Epidermal melanocyte (primary cell): ENCODE measurements around the gene MYO6.
"Not testable (repeated sequence)": the region's sequence is repeated elsewhere in the genome, so short reads cannot be mapped to it uniquely, and the experiment has no call there.

ENCODE experiments used
- DNase-seq: peaks from one replicate; pipeline ENCODE4 v3.0.0; 2011; ENCODE audit warnings: low spot score; ENCODE audit not compliant: insufficient read length

Gene MYO6

GRCh38 chr6:75884822-75885221, 135.8 kb downstream of the MYO6 start:
- no peak for DNase-seq

GRCh38 chr6:75892384-75892783, 143.3 kb downstream of the MYO6 start:
- DNase-seq = no peak

GRCh38 chr6:75893058-75893775, 144.2 kb downstream of the MYO6 start:
- peak; percentile 24 for DNase-seq

GRCh38 chr6:75893776-75894152, 144.7 kb downstream of the MYO6 start:
- DNase-seq = no peak

- DNase-seq = no peak
Measured at GRCh38 chr6:75896526-75896925, 147.5 kb downstream of the MYO6 start.

GRCh38 chr6:75900216-75900615, 151.2 kb downstream of the MYO6 start:
- DNase-seq = not testable (repeated sequence)

GRCh38 chr6:75905129-75905528, 156.1 kb downstream of the MYO6 start:
- not testable (repeated sequence) for DNase-seq

GRCh38 chr6:75906871-75907270, 157.8 kb downstream of the MYO6 start:
- DNase-seq = no peak

GRCh38 chr6:75907444-75907843, 158.4 kb downstream of the MYO6 start:
- no peak for DNase-seq

GRCh38 chr6:75913040-75913439, 164.0 kb downstream of the MYO6 start:
- no peak for DNase-seq

GRCh38 chr6:75922226-75922625, 173.2 kb downstream of the MYO6 start:
- no peak for DNase-seq

- DNase-seq = no peak
Measured at GRCh38 chr6:75926293-75927168, 177.5 kb downstream of the MYO6 start.

- no peak for DNase-seq
Measured at GRCh38 chr6:75931011-75931680, 182.1 kb downstream of the MYO6 start.

GRCh38 chr6:75932067-75932466, 183.0 kb downstream of the MYO6 start:
- no peak for DNase-seq

- no peak for DNase-seq
Measured at GRCh38 chr6:75933387-75933975, 184.4 kb downstream of the MYO6 start.

- DNase-seq = peak; percentile 59
Measured at GRCh38 chr6:75934643-75935472, 185.8 kb downstream of the MYO6 start.

GRCh38 chr6:75935473-75935793, 186.4 kb downstream of the MYO6 start:
- DNase-seq = no peak

- DNase-seq = no peak
Measured at GRCh38 chr6:75936682-75937081, 187.6 kb downstream of the MYO6 start.

- DNase-seq = no peak
Measured at GRCh38 chr6:75937846-75938245, 188.8 kb downstream of the MYO6 start.

- no peak for DNase-seq
Measured at GRCh38 chr6:75940564-75940963, 191.5 kb downstream of the MYO6 start.

- DNase-seq = no peak
Measured at GRCh38 chr6:75941509-75941908, 192.5 kb downstream of the MYO6 start.
